Measurements from ENCODE around the gene DDOST.

DDOST gene

GRCh38 chr1:20685741-20686140 is 24.6 kb upstream of the DDOST start:
- no peaks in the 10 kb centered on the region for H4K20me1 ChIP-seq (ENCODE audit: control insufficient read depth, insufficient read depth, low read depth, low read length)
- no peaks in the 10 kb centered on the region for H3F3A ChIP-seq (ENCODE audit: control insufficient read depth, insufficient read depth)
- no peak overlapping the region for H3K4me3 ChIP-seq (ENCODE audit: low read length)
- TF ChIP-seq, protein P1, sequence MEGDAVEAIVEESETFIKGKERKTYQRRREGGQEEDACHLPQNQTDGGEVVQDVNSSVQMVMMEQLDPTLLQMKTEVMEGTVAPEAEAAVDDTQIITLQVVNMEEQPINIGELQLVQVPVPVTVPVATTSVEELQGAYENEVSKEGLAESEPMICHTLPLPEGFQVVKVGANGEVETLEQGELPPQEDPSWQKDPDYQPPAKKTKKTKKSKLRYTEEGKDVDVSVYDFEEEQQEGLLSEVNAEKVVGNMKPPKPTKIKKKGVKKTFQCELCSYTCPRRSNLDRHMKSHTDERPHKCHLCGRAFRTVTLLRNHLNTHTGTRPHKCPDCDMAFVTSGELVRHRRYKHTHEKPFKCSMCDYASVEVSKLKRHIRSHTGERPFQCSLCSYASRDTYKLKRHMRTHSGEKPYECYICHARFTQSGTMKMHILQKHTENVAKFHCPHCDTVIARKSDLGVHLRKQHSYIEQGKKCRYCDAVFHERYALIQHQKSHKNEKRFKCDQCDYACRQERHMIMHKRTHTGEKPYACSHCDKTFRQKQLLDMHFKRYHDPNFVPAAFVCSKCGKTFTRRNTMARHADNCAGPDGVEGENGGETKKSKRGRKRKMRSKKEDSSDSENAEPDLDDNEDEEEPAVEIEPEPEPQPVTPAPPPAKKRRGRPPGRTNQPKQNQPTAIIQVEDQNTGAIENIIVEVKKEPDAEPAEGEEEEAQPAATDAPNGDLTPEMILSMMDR (IDR thresholded peaks at IDR 0.05; ENCODE audit: low read depth, low read length, poor library complexity, severe bottlenecking), result no peak
- no peak for TF ChIP-seq EZH2phosphoT487 (IDR thresholded peaks at IDR 0.05; ENCODE audit: borderline replicate concordance, low read length)
- no peak overlapping the region for H3K27ac ChIP-seq (ENCODE audit: low read depth, low read length)
- peaks cover 8% of the 10 kb centered on the region for H3K4me1 ChIP-seq (ENCODE audit: control insufficient read depth, low read length)
- H3K4me2 ChIP-seq (ENCODE audit: low read length), result no peak overlapping the region
- H3K9me3 ChIP-seq (ENCODE audit: control insufficient read depth, insufficient read depth, low read length), result no peaks in the 10 kb centered on the region
- no peaks in the 10 kb centered on the region for H3K9me2 ChIP-seq (replicated peaks; ENCODE audit: control insufficient read depth, low read length)
- no peaks in the 10 kb centered on the region for H3K79me2 ChIP-seq (ENCODE audit: control insufficient read depth, low read length)
- peaks cover 2% of the 10 kb centered on the region; the same call in 1 of the 2 replicates for H3K27me3 ChIP-seq (ENCODE audit: control insufficient read depth, low read length)
- no peaks in the 10 kb centered on the region for H3K36me3 ChIP-seq (ENCODE audit: control insufficient read depth, low read length)

- no peak overlapping the region for H3K4me3 ChIP-seq (ENCODE audit: low read length)
- H3K9me2 ChIP-seq (replicated peaks; ENCODE audit: control insufficient read depth, low read length), result no peaks in the 10 kb centered on the region
- no peaks in the 10 kb centered on the region for H3K9me3 ChIP-seq (ENCODE audit: control insufficient read depth, insufficient read depth, low read length)
- no peak overlapping the region for H3K27ac ChIP-seq (ENCODE audit: low read depth, low read length)
- peaks cover 8% of the 10 kb centered on the region for H3K4me1 ChIP-seq (ENCODE audit: control insufficient read depth, low read length)
- H3K4me2 ChIP-seq (ENCODE audit: low read length), result no peak overlapping the region
- H3K27me3 ChIP-seq (ENCODE audit: control insufficient read depth, low read length), result peaks cover 2% of the 10 kb centered on the region; the same call in 1 of the 2 replicates
- H3K36me3 ChIP-seq (ENCODE audit: control insufficient read depth, low read length), result no peaks in the 10 kb centered on the region
- H4K20me1 ChIP-seq (ENCODE audit: control insufficient read depth, insufficient read depth, low read depth, low read length), result no peaks in the 10 kb centered on the region
- no peaks in the 10 kb centered on the region for H3F3A ChIP-seq (ENCODE audit: control insufficient read depth, insufficient read depth)
- H3K79me2 ChIP-seq (ENCODE audit: control insufficient read depth, low read length), result no peaks in the 10 kb centered on the region
- TF ChIP-seq EZH2phosphoT487 (IDR thresholded peaks at IDR 0.05; ENCODE audit: borderline replicate concordance, low read length), result no peak
- TF ChIP-seq, protein P1 (IDR thresholded peaks at IDR 0.05; ENCODE audit: low read depth, low read length, poor library complexity, severe bottlenecking), result no peak
These were observed 24.0 kb upstream of the DDOST start for GRCh38 chr1:20685099-20685662.

- TF ChIP-seq EZH2phosphoT487 (IDR thresholded peaks at IDR 0.05; ENCODE audit: borderline replicate concordance, low read length), result no peak
- Histone ChIP-seq H3K4me2 (ENCODE audit: low read length) (no peak overlapping the region), H3K9me3 (ENCODE audit: control insufficient read depth, insufficient read depth, low read length) (no peaks in the 10 kb centered on the region)
These were observed 23.5 kb upstream of the DDOST start for GRCh38 chr1:20684651-20685050.

GRCh38 chr1:20684050-20684620 is 23.0 kb upstream of the DDOST start:
- H3K9me2 ChIP-seq (replicated peaks; ENCODE audit: control insufficient read depth, low read length), result no peaks in the 10 kb centered on the region
- H3K27ac ChIP-seq (ENCODE audit: low read depth, low read length), result no peak overlapping the region
- no peaks in the 10 kb centered on the region for H3K36me3 ChIP-seq (ENCODE audit: control insufficient read depth, low read length)
- H3K79me2 ChIP-seq (ENCODE audit: control insufficient read depth, low read length), result no peaks in the 10 kb centered on the region
- peaks cover 2% of the 10 kb centered on the region; the same call in 1 of the 2 replicates for H3K27me3 ChIP-seq (ENCODE audit: control insufficient read depth, low read length)
- peaks cover 12% of the 10 kb centered on the region for H3K4me1 ChIP-seq (ENCODE audit: control insufficient read depth, low read length)
- H4K20me1 ChIP-seq (ENCODE audit: control insufficient read depth, insufficient read depth, low read depth, low read length), result no peaks in the 10 kb centered on the region
- H3K9me3 ChIP-seq (ENCODE audit: control insufficient read depth, insufficient read depth, low read length), result no peaks in the 10 kb centered on the region
- TF ChIP-seq EZH2phosphoT487 (IDR thresholded peaks at IDR 0.05; ENCODE audit: borderline replicate concordance, low read length), result no peak
- TF ChIP-seq, protein P1 (IDR thresholded peaks at IDR 0.05; ENCODE audit: low read depth, low read length, poor library complexity, severe bottlenecking), result no peak
- no peak overlapping the region for H3K4me3 ChIP-seq (ENCODE audit: low read length)
- H3K4me2 ChIP-seq (ENCODE audit: low read length), result no peak overlapping the region
- no peaks in the 10 kb centered on the region for H3F3A ChIP-seq (ENCODE audit: control insufficient read depth, insufficient read depth)

More at GRCh38 chr1:20684651-20685050, 23.5 kb upstream of the DDOST start:
- H3K27me3 ChIP-seq (ENCODE audit: control insufficient read depth, low read length), result peaks cover 2% of the 10 kb centered on the region; the same call in 1 of the 2 replicates
- no peak overlapping the region for H3K27ac ChIP-seq (ENCODE audit: low read depth, low read length)
- H3K4me1 ChIP-seq (ENCODE audit: control insufficient read depth, low read length), result peaks cover 8% of the 10 kb centered on the region
- no peaks in the 10 kb centered on the region for H3K36me3 ChIP-seq (ENCODE audit: control insufficient read depth, low read length)
- no peaks in the 10 kb centered on the region for H3K9me2 ChIP-seq (replicated peaks; ENCODE audit: control insufficient read depth, low read length)
- no peaks in the 10 kb centered on the region for H3F3A ChIP-seq (ENCODE audit: control insufficient read depth, insufficient read depth)
- H4K20me1 ChIP-seq (ENCODE audit: control insufficient read depth, insufficient read depth, low read depth, low read length), result no peaks in the 10 kb centered on the region
- no peak overlapping the region for H3K4me3 ChIP-seq (ENCODE audit: low read length)
- H3K79me2 ChIP-seq (ENCODE audit: control insufficient read depth, low read length), result no peaks in the 10 kb centered on the region

Measured in DOHH2 (cell line).